ENCODE results near the gene TDRD12.
A peak's percentile ranks its signal among the peaks of the same experiment; 100 is the strongest.

The TDRD12 gene

DNA sequence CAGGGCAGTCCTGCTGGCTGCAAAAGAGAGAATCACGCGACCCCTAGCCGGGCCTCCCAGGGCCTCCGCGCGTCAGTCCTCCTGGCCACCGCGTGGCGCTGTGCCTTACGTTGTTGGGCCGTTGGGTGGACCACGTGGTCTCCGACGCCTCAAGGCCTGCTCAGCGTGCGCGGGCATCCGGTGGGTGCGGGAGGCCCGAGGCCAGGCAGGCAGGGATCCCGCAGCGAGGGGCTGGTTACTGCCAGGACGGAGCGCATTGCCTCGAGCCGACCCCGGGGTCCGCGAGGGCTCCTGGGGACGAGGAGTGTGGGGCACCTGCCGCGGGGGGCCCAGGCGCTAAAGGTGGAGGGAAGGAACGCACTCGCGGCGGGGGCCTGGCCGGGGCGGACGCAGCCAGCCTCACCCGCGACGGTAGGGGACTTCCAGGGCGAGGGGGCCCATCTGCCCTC lies at the start of gene TDRD12:
Gene TDRD12 (plus strand): TSS at position 157 of the 449 bp plus-strand sequence. CDS start 306 bp downstream, outside the sequence.
- no peak for DNase-seq

- no peak for DNase-seq
Observed at GRCh38 chr19:32671883-32672593, 47.5 kb upstream of the TDRD12 start.

DNA sequence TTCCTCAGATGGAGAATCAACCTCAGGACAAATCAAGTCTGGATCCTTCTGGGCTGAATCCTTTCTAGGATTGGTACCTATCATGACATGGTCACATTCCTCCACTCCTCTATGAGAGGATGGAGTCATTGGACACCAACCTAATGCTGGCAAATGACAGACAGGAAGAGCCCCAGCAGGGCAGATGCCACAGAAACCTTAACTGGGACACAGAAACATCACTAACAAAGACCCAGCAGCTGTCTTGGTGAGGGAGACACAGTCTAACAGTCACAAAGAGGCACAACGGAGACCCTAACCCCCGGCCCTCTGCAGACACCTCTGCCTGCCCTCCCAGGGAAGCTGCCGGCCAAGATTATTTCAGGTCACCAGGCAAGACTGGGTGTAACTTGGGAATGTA lies 46.7 kb upstream of the TDRD12 start:
- DNase-seq, result no peak

GRCh38 chr19:32673573-32673972 lies 46.0 kb upstream of the TDRD12 start:
- DNase-seq, result no peak

DNA sequence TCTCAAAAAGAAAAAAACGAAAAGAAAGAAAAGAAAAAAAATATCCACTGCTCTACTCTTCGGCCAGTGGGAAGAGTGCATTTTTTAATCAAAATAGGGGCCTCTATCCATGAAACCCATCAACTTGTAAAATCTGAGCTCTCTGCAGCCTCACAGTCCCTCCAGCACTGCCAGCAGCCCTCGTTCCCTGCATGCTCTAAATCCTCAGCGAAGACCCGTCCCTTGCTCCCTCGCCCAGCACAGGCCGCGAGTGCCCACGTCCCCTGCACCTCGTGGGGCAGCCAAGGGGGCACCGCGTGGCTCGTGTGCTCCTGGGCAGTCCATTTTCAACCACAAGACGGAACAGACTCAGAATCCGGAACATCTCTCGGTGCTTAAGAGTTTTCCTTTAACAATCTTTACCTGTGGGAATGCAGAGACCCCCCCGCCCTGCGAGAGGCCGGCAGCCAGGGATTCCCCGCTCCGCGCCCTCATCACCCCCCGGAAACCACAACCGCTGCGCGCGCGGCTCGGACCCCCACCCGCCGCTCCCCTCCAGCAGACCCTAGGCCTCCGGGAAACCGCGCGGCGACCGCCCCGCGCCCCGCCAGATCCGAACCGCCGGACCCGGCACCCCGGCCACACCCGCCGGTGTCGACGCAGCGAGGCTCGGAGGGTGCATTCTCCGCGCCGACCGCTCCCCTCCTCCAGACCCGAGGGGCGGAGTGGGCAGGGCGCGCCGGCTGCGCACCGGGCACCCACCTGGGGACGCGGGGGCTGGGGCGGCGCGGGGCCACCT lies 45.2 kb upstream of the TDRD12 start:
- peak; percentile 3 for DNase-seq

GRCh38 chr19:32674931-32675719 lies 44.4 kb upstream of the TDRD12 start, which contains the start of gene ANKRD27:
Gene ANKRD27 (minus strand): TSS chr19:32675180. CDS start chr19:32659015, 16,165 bp downstream.
- peak; percentile 97 for DNase-seq

- peak; percentile 69 for DNase-seq
Observed at GRCh38 chr19:32675720-32676185, 43.8 kb upstream of the TDRD12 start, which contains the start of gene RGS9BP. Gene RGS9BP (plus strand): TSS chr19:32675848. CDS start chr19:32676264, 416 bp downstream.

DNA sequence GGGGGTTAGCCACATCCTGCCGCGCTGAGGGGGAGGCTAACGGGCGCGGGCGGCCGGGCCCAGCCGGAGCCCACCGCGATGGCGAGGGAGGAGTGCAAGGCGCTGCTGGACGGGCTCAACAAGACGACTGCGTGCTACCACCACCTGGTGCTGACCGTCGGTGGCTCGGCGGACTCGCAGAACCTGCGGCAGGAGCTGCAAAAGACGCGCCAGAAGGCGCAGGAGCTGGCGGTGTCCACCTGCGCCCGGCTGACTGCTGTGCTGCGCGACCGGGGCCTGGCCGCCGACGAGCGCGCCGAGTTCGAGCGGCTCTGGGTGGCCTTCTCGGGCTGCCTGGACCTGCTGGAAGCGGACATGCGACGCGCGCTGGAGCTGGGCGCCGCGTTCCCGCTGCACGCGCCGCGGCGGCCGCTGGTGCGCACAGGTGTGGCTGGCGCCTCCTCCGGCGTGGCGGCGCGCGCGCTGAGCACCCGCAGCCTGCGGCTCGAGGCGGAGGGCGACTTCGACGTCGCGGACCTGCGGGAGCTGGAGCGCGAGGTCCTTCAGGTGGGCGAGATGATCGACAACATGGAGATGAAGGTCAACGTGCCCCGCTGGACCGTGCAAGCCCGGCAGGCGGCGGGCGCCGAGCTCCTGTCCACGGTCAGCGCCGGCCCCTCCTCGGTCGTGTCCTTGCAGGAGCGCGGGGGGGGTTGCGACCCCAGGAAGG lies 43.2 kb upstream of the TDRD12 start:
- DNase-seq, result no peak

DNA sequence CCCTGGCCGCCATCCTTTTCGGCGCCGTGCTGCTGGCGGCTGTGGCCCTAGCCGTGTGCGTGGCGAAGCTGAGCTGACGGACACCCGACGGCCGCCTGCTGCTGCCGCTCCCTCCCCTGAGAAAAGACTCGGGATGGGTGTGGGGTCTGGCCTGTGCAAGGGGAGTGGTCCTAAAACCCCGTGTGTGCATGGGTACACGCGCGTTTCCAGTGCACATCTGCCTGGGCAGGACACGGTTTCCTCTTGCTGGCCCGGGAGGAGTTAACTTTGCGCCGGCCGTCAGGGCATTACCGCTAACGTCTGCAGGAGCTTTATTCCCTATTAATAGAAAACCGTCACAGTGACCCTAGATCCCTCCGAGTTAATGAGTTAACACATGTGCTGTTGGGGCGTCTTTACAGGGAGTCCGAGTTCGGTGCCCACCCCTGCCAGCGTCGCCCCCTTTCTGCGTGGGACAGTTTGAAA lies 42.6 kb upstream of the TDRD12 start:
- no peak for DNase-seq

- DNase-seq, result no peak
Observed at GRCh38 chr19:32677657-32678056, 41.9 kb upstream of the TDRD12 start.

DNA sequence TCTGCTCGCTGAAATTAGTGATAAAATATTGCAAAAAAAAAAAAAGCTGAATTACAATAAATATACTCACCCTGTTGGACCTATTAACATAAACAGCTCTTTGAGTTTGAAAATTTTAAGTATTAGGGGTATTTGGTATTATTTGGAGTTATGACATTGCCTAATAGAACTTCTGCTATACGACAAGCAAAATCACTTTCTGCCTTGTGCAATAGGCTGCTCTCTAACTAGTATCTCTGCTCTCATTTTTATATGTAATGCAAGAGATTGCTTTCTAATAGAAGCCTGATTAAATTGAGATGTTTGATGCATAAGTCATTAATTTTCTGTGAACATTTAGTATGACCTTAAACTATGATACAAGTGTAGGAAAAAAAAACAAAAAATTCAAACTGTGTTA lies 38.6 kb upstream of the TDRD12 start:
- DNase-seq, result no peak

GRCh38 chr19:32682317-32682716 lies 37.2 kb upstream of the TDRD12 start:
- no peak for DNase-seq

DNA sequence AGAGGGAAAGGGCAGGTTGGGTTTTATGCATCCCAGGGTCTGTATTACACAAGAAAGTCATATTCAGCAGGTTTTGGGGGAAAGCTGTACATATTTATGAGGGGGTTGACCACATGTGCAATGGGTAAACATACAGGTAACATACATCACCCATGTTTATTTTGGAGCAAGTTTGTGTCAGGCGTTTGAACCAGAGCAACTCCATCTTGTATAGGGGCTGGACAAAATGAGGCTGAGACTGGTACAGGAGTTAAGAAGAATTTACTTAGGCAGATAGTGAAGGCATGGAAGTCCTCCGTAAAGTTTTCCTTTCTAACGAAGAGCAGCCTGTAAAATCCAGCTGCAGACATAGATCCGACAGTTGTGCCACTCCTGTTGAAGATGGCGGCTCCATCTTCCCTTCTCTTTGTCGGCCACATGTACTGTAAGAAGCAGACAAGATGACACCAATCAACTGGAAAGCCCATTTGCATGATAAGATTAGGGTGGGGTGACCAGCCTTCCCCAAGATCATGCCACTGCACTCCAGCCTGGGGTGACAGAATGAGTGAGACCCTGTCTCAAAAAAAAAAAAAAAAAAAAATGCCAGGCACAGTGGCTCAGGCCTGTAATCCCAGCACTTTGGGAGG lies 32.6 kb upstream of the TDRD12 start:
- no peak for DNase-seq

- no peak for DNase-seq
Observed at GRCh38 chr19:32687681-32688080, 31.9 kb upstream of the TDRD12 start.

GRCh38 chr19:32688311-32688710 lies 31.3 kb upstream of the TDRD12 start:
- DNase-seq, result no peak

GRCh38 chr19:32691291-32691951 lies 28.1 kb upstream of the TDRD12 start, which contains the start of gene NUDT19:
Gene NUDT19 (plus strand): TSS chr19:32691821. CDS start chr19:32691961, 140 bp downstream.
- DNase-seq, result peak; percentile 72

GRCh38 chr19:32691952-32692726 lies 27.4 kb upstream of the TDRD12 start:
- peak; percentile 57 for DNase-seq

GRCh38 chr19:32692727-32693061 lies 26.9 kb upstream of the TDRD12 start:
- no peak for DNase-seq

GRCh38 chr19:32693151-32694108 lies 26.1 kb upstream of the TDRD12 start:
- peak; percentile 45 for DNase-seq

All from CD4-positive, alpha-beta T cell treated with Interferon gamma for 1 hour (primary cell).